HG03097 (cell line): ENCODE data around the gene LIMCH1.

ENCODE experiments used
- ATAC-seq: cut with Tn5 transposase; IDR thresholded peaks from one replicate; pipeline ENCODE4 v1.9.1; 2021; ENCODE audit not compliant: unreplicated experiment, low FRiP score

The LIMCH1 gene

GRCh38 chr4:41530741-41531140 is 7.2 kb upstream of the LIMCH1 start:
- ATAC-seq, result no peak

GRCh38 chr4:41532336-41532735 is 5.6 kb upstream of the LIMCH1 start:
- no peak for ATAC-seq

- no peak for ATAC-seq
These were observed 5.1 kb upstream of the LIMCH1 start for GRCh38 chr4:41532882-41533281.

- ATAC-seq, result no peak
These were observed 4.3 kb upstream of the LIMCH1 start for GRCh38 chr4:41533680-41534079.

- no peak for ATAC-seq
These were observed 3.6 kb upstream of the LIMCH1 start for GRCh38 chr4:41534404-41534803.

GRCh38 chr4:41535911-41536371 is 2.0 kb upstream of the LIMCH1 start:
- no peak for ATAC-seq

- no peak for ATAC-seq
These were observed 566 bp upstream of the LIMCH1 start for GRCh38 chr4:41537292-41537890.

GRCh38 chr4:41538887-41539498 is 1.0 kb downstream of the LIMCH1 start:
- ATAC-seq, result no peak

- no peak for ATAC-seq
These were observed 1.8 kb downstream of the LIMCH1 start for GRCh38 chr4:41539711-41540110.

- ATAC-seq, result no peak
These were observed 2.7 kb downstream of the LIMCH1 start for GRCh38 chr4:41540687-41541086.

- ATAC-seq, result no peak
These were observed 3.7 kb downstream of the LIMCH1 start for GRCh38 chr4:41541687-41542094.

GRCh38 chr4:41542526-41543275 is 4.7 kb downstream of the LIMCH1 start:
- no peak for ATAC-seq

- no peak for ATAC-seq
These were observed 7.3 kb downstream of the LIMCH1 start for GRCh38 chr4:41545238-41545637.

- no peak for ATAC-seq
These were observed 8.7 kb downstream of the LIMCH1 start for GRCh38 chr4:41546638-41547037.

- ATAC-seq, result no peak
These were observed 10.4 kb downstream of the LIMCH1 start for GRCh38 chr4:41548305-41548880.

- no peak for ATAC-seq
These were observed 11.5 kb downstream of the LIMCH1 start for GRCh38 chr4:41549478-41549877.

- ATAC-seq, result no peak
These were observed 12.4 kb downstream of the LIMCH1 start for GRCh38 chr4:41550308-41550707.

- ATAC-seq, result no peak
These were observed 13.6 kb downstream of the LIMCH1 start for GRCh38 chr4:41551536-41551935.

GRCh38 chr4:41554905-41555304 is 16.9 kb downstream of the LIMCH1 start:
- no peak for ATAC-seq

GRCh38 chr4:41556526-41556925 is 18.6 kb downstream of the LIMCH1 start:
- ATAC-seq, result no peak

GRCh38 chr4:41559940-41560516 is 22.1 kb downstream of the LIMCH1 start:
- no peak for ATAC-seq
